Naive thymus-derived CD4-positive, alpha-beta T cell (primary cell): Measurements from ENCODE around the gene PAQR6. TPM values are rescaled to one million over a fixed set of nuclear protein-coding genes. Genes with fewer than 3 reads are reported as not detected.

ENCODE experiments used
- ATAC-seq: fragments of 150-1000 bp; cut with Tn5 transposase; 2 replicates; pipeline ENCODE4 v1.10.0; 2021; ENCODE audit warnings: mild to moderate bottlenecking, moderate library complexity
- CTCF ChIA-PET: fragments of 350-600 bp; sonication (Branson Sonifier 250); formaldehyde crosslinking; loops from one replicate; lab custom pipeline; 2021; ENCODE audit warnings: antibody characterized with exemption; lab: Charles Lee
- POLR2A ChIA-PET: fragments of 350-600 bp; sonication (Branson Sonifier 250); formaldehyde crosslinking; loops from one replicate; lab custom pipeline; 2021; ENCODE audit warnings: antibody characterized with exemption, inconsistent platforms; lab: Charles Lee
- DNase-seq, 9 donors: peaks; one replicate each; pipeline versions ENCODE4 v3.0.0 to v3.0.0-alpha.2; 2020 to 2022; ENCODE audit warnings: mixed read lengths in 1 of 9
- H3K27ac ChIP-seq: one replicate; pipeline ENCODE4 v1.7.0; 2013; ENCODE audit warnings: mild to moderate bottlenecking, low read depth, low read length, moderate library complexity
- H3K27me3 ChIP-seq, 2 donors: one replicate each; pipeline ENCODE4 v1.7.0; 2013; ENCODE audit warnings: low read length in 2 of 2, mild to moderate bottlenecking in 2 of 2, moderate library complexity in 2 of 2; ENCODE audit not compliant: control insufficient read depth in 2 of 2, insufficient read depth in 2 of 2
- H3K36me3 ChIP-seq, 3 experiments: 1 replicate in 2 of 3; 2 replicates in 1 of 3; pipeline ENCODE4 v1.7.0; 2013; ENCODE audit warnings: low read length in 3 of 3, mild to moderate bottlenecking in 3 of 3, moderate library complexity in 1 of 3; ENCODE audit not compliant: insufficient read depth in 3 of 3, control insufficient read depth in 2 of 3
- H3K4me1 ChIP-seq, 2 donors: one replicate each; pipeline ENCODE4 v1.7.0; 2013; ENCODE audit warnings: low read length in 2 of 2, mild to moderate bottlenecking in 2 of 2, moderate library complexity in 1 of 2; ENCODE audit not compliant: control insufficient read depth in 2 of 2, insufficient read depth in 2 of 2
- H3K4me3 ChIP-seq: 2 replicates; pipeline ENCODE4 v1.7.0; 2013; ENCODE audit warnings: mild to moderate bottlenecking, low read length
- H3K9me3 ChIP-seq, 3 experiments: 1 replicate in 2 of 3; 2 replicates in 1 of 3; pipeline ENCODE4 v1.7.0; 2013; ENCODE audit warnings: low read length in 3 of 3; ENCODE audit not compliant: control insufficient read depth in 2 of 3
- H3K27ac Mint-ChIP-seq, 9 donors: one replicate each; pipeline ENCODE4 v1.8.0; 2020 to 2022; ENCODE audit warnings: mixed read lengths in 9 of 9, mild to moderate bottlenecking in 8 of 9, moderate library complexity in 5 of 9, inconsistent platforms in 2 of 9
- H3K27me3 Mint-ChIP-seq, 5 donors: one replicate each; pipeline ENCODE4 v1.8.0; 2021 to 2022; ENCODE audit warnings: mixed read lengths in 5 of 5, mild to moderate bottlenecking in 1 of 5
- H3K36me3 Mint-ChIP-seq, 5 donors: one replicate each; pipeline ENCODE4 v1.8.0; 2020 to 2022; ENCODE audit warnings: mixed read lengths in 5 of 5, mild to moderate bottlenecking in 3 of 5, inconsistent platforms in 1 of 5
- H3K4me1 Mint-ChIP-seq, 7 donors: one replicate each; pipeline ENCODE4 v1.8.0; 2020 to 2022; ENCODE audit warnings: mixed read lengths in 7 of 7, mild to moderate bottlenecking in 3 of 7, inconsistent platforms in 1 of 7
- H3K4me3 Mint-ChIP-seq, 10 donors: one replicate each; pipeline ENCODE4 v1.8.0; 2020 to 2022; ENCODE audit warnings: mild to moderate bottlenecking in 10 of 10, mixed read lengths in 10 of 10, moderate library complexity in 6 of 10, inconsistent platforms in 2 of 10
- H3K9me3 Mint-ChIP-seq, 11 donors: one replicate each; pipeline ENCODE4 v1.8.0; 2020 to 2022; ENCODE audit warnings: mixed read lengths in 11 of 11, mild to moderate bottlenecking in 4 of 11, inconsistent platforms in 1 of 11, moderate library complexity in 1 of 11
- intact Hi-C, 2 donors: fragments of 100-400 bp; cut with micrococcal nuclease; formaldehyde crosslinking; loops; one replicate each; pipeline ENCODE4 v1.15.1; 2023
- polyA plus RNA-seq, 2 donors: library from polyadenylated mRNA; unstranded; fragments of 300-500 nt; fragmentation: Illumina TruSeq; gene quantifications; one replicate each; pipeline ENCODE4 v1.2.3, GENCODE V29; 2021
- total RNA-seq, 6 experiments: library from RNA in 5 of 6; stranded (reverse) in 5 of 6; gene quantifications; 1 replicate in 5 of 6; 2 replicates in 1 of 6; pipeline ENCODE4 v1.2.3 and lab custom pipeline; 2021 to 2026

Gene PAQR6
- total and polyA plus RNA-seq, 7 experiments from 2014 or later: 0.22 to 6.2 (median 2.6) TPM; not detected in 1

DNA sequence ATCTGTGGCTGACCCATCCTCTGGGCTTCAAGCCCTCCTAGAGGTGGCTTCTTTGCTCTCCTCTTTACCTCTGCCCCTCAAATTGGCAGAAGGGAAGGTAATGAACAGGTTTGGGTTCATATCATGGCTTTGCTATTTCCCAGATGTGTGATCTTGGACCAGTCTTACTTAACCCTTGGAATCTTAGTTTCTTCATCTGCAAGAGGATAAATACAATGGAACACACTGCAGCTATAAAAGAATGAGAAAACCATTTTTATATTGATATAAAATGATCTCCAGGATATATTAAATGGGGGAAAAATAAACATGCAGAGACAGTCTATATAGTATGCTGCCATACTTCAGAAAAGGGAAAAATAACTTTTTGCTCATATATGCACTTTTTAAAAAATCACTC lies 42.0 kb upstream of the PAQR6 start:
- ATAC-seq (no peak), DNase-seq (no peak)
- H3K27ac Mint-ChIP-seq: peak overlapping the region in 4 of 9 donors; percentile 12 to 38 (median 16)
- no peak overlapping the region for H3K27ac ChIP-seq
- peaks cover 0 to 31% (median 0%) of the 10 kb centered on the region in 3 experiments for H3K36me3 ChIP-seq
- H3K9me3 Mint-ChIP-seq: no peaks in the 10 kb centered on the region
- ChIA-PET CTCF (no interaction called here), POLR2A (no interaction called here)
- intact Hi-C loops: no loop called here
- H3K27me3 Mint-ChIP-seq: no peaks in the 10 kb centered on the region
- H3K36me3 Mint-ChIP-seq: peaks cover 0 to 12% (median 3%) of the 10 kb centered on the region in 5 donors
- H3K9me3 ChIP-seq: no peaks in the 10 kb centered on the region
- H3K4me3 Mint-ChIP-seq: no peak overlapping the region
- peaks cover 4 to 26% (median 14%) of the 10 kb centered on the region in 7 donors for H3K4me1 Mint-ChIP-seq
- H3K27me3 ChIP-seq: no peaks in the 10 kb centered on the region
- H3K4me1 ChIP-seq: peaks cover 4 to 5% of the 10 kb centered on the region in 2 donors
- no peak overlapping the region for H3K4me3 ChIP-seq

DNA sequence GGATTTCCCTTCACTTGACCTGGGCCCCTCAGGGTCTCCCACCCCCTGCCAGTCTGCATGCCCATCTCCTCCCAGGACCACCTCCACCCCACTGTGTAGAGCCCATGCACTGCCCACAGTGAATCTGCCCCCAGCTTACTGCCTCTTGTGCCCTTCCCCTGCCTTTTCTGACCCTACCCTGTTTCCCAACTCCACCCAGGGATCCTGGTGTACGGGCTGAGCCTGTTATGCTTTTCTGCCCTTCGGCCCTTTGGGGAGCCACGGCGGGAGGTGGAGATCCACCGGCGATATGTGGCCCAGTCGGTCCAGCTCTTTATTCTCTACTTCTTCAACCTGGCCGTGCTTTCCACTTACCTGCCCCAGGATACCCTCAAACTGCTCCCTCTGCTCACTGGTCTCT lies 38.2 kb upstream of the PAQR6 start:
- H3K4me3 Mint-ChIP-seq: peak overlapping the region in 1 of 10 donors; percentile 38
- Histone ChIP-seq H3K9me3 (no peaks in the 10 kb centered on the region), H3K4me1 (peaks cover 15 to 17% of the 10 kb centered on the region in 2 donors), H3K27ac (no peak overlapping the region), H3K4me3 (no peak overlapping the region), H3K27me3 (no peaks in the 10 kb centered on the region), H3K36me3 (peaks cover 0 to 11% (median 0%) of the 10 kb centered on the region in 3 experiments)
- DNase-seq: no peak
- H3K27me3 Mint-ChIP-seq: peaks cover 0 to 3% (median 0%) of the 10 kb centered on the region in 5 donors
- ChIA-PET CTCF (no interaction called here), POLR2A (no interaction called here)
- intact Hi-C loops: no loop called here
- no peaks in the 10 kb centered on the region for H3K9me3 Mint-ChIP-seq
- peaks cover 15 to 39% (median 30%) of the 10 kb centered on the region in 7 donors for H3K4me1 Mint-ChIP-seq
- H3K27ac Mint-ChIP-seq: no peak overlapping the region
- H3K36me3 Mint-ChIP-seq: peaks cover 0 to 15% (median 2%) of the 10 kb centered on the region in 5 donors
- ATAC-seq: no peak

DNA sequence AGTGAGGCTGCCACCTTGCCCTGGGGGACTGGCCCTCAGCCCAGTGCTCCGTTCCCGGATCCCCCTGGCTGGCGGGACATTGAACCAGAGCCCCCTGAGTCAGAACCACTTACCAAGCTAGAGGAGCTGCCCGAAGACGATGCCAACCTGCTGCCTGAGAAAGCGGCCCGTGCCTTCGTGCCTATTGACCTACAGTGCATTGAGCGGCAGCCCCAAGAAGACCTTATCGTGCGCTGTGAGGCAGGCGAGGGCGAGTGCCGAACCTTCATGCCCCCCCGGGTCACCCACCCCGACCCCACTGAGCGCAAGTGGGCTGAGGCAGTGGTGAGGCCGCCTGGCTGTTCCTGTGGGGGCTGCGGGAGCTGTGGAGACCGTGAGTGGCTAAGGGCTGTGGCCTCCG lies 37.6 kb upstream of the PAQR6 start:
- CTCF ChIA-PET: no interaction called here
- ATAC-seq (no peak), DNase-seq (no peak)
- POLR2A ChIA-PET: interaction anchor here (0.6 kb wide), 1 partner anchor 12 kb away, joined by 3 read pairs; no protein-coding TSS in a partner anchor
- H3K27ac ChIP-seq: no peak overlapping the region
- intact Hi-C loops: no loop called here
- H3K4me1 ChIP-seq: peaks cover 15 to 22% of the 10 kb centered on the region in 2 donors
- Mint-ChIP-seq H3K27me3 (peaks cover 0 to 3% (median 0%) of the 10 kb centered on the region in 5 donors), H3K4me3 (no peak overlapping the region), H3K36me3 (peaks cover 0 to 15% (median 2%) of the 10 kb centered on the region in 5 donors), H3K27ac (peak overlapping the region in 1 of 9 donors; percentile 42), H3K4me1 (peaks cover 22 to 45% (median 32%) of the 10 kb centered on the region in 7 donors), H3K9me3 (no peaks in the 10 kb centered on the region)
- peaks cover 0 to 11% (median 0%) of the 10 kb centered on the region in 3 experiments for H3K36me3 ChIP-seq
- no peaks in the 10 kb centered on the region for H3K9me3 ChIP-seq
- no peak overlapping the region for H3K4me3 ChIP-seq
- no peaks in the 10 kb centered on the region for H3K27me3 ChIP-seq

DNA sequence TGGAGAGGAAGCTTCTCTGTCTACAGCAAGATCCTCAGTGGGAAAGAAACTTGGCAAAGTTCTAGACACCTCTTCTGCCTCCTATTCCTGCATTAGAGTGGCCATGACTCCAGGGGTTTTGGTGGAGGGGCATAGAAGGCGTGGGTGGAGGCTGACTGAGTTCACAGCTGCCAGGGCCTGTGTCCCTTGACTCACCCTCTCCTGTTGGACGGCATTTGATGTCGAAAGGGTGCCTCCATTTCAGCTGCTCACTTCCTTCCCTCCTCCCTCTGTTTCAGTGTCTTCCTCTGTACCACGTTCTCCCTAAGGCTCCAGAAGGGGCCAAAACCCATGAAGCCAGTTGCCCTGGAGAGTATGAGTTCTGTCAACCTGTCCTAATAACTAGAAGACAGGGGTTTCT lies 36.9 kb upstream of the PAQR6 start:
- H3K27me3 Mint-ChIP-seq: peaks cover 0 to 3% (median 0%) of the 10 kb centered on the region in 5 donors
- DNase-seq (no peak), ATAC-seq (no peak)
- H3K4me3 Mint-ChIP-seq: peak overlapping the region in 5 of 10 donors; percentile 5 to 63 (median 32)
- H3K4me1 Mint-ChIP-seq: peaks cover 28 to 50% (median 35%) of the 10 kb centered on the region in 7 donors
- peaks cover 15 to 22% of the 10 kb centered on the region in 2 donors for H3K4me1 ChIP-seq
- no peaks in the 10 kb centered on the region for H3K9me3 ChIP-seq
- H3K9me3 Mint-ChIP-seq: no peaks in the 10 kb centered on the region
- H3K4me3 ChIP-seq: no peak overlapping the region
- ChIA-PET CTCF (interaction anchor here (1.6 kb wide), 1 partner anchor 11 kb away, joined by 3 read pairs; the partner anchor contains the start of gene GLMP), POLR2A (interaction anchor here (0.6 to 3.4 kb wide), 2 partner anchors 10 to 13 kb away, joined by 3 to 26 read pairs; partner anchors contain the start of gene GLMP)
- H3K27me3 ChIP-seq: no peaks in the 10 kb centered on the region
- no peak overlapping the region for H3K27ac Mint-ChIP-seq
- peaks cover 0 to 13% (median 2%) of the 10 kb centered on the region in 5 donors for H3K36me3 Mint-ChIP-seq
- H3K36me3 ChIP-seq: peaks cover 0 to 11% (median 4%) of the 10 kb centered on the region in 3 experiments
- intact Hi-C loops: no loop called here
- no peak overlapping the region for H3K27ac ChIP-seq

DNA sequence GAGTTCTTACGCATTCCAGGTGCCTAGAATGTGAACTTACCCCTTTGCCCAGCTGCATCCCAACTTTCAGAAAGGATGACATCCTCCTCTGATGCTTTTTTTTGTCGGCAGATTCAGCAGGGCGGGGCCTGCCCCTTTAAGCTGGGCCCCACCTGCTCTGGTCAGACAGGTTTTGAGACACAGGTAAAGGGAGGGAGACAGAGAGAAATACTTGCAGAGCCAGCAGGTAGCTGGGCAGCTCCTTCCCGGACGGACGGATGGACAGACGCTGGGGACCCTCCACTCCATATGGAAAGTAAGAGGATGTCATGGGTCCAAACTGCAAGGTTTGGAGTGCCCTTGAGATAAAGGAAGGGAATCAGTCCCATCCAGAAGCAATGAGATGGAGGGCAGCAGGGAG lies 36.3 kb upstream of the PAQR6 start, which contains the start of gene TMEM79:
TMEM79 (plus strand) TSS at position 214 of the 400 bp plus-strand sequence. CDS start 902 bp downstream, outside the sequence.
- peaks cover 29 to 51% (median 35%) of the 10 kb centered on the region in 7 donors for H3K4me1 Mint-ChIP-seq
- H3K4me3 ChIP-seq: peak within 1 kb of the TSS; percentile 93

DNA sequence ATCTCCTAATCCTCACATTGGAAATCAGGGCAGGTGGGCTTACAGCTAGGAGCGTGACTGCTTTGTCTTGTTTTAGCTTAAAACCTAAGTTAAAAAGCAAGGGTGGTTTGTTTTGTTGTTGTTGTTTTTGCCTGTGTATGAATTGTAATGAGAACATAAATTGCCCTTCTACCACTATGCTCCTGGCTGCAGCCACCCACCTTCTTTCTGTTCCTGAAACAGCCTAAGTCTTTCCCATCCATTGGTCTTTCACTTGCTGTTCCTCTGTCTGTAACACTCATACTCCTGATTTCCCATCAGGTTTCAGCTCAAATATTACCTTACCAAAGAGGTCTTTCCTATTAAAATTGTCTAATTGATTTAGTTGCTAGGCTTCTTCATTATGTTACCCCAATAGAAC lies 35.7 kb upstream of the PAQR6 start:
- ATAC-seq (no peak), DNase-seq (no peak)
- Histone ChIP-seq H3K4me1 (peaks cover 15 to 22% of the 10 kb centered on the region in 2 donors), H3K27me3 (no peaks in the 10 kb centered on the region), H3K36me3 (peaks cover 2 to 11% (median 5%) of the 10 kb centered on the region in 3 experiments), H3K9me3 (no peaks in the 10 kb centered on the region), H3K4me3 (peak overlapping the region; percentile 93), H3K27ac (peak overlapping the region; percentile 89)
- ChIA-PET POLR2A (interaction anchor here (0.6 to 3.8 kb wide), 10 partner anchors 8 to 218 kb away, joined by 3 to 28 read pairs (median 4); partner anchors contain the start of genes GLMP, MEF2D, PMF1 and SLC25A44), CTCF (interaction anchor here (0.6 to 1.6 kb wide), 4 partner anchors 12 to 102 kb away, joined by 3 to 5 read pairs (median 3); partner anchors contain the start of gene GLMP)
- H3K4me1 Mint-ChIP-seq: peaks cover 29 to 51% (median 35%) of the 10 kb centered on the region in 7 donors
- intact Hi-C loops: loop anchor here (1.0 to 2.0 kb wide), 4 partner anchors 53 to 483 kb away; partner anchors contain the start of genes KHDC4 (in 1 of the 2) and PRCC (in 1 of the 2)
- H3K4me3 Mint-ChIP-seq: peak overlapping the region; percentile 85 to 99 (median 94)
- peak overlapping the region; percentile 27 to 96 (median 92) for H3K27ac Mint-ChIP-seq
- peaks cover 0 to 9% (median 2%) of the 10 kb centered on the region in 5 donors for H3K36me3 Mint-ChIP-seq
- H3K27me3 Mint-ChIP-seq: peaks cover 0 to 3% (median 0%) of the 10 kb centered on the region in 5 donors
- no peaks in the 10 kb centered on the region for H3K9me3 Mint-ChIP-seq

More for the DNA sequence above, 36.3 kb upstream of the PAQR6 start, which contains the start of gene TMEM79:
- peak within 1 kb of the TSS; percentile 89 for H3K27ac ChIP-seq
- DNase-seq (no peak), ATAC-seq (no peak)
- Mint-ChIP-seq H3K36me3 (peaks cover 0 to 10% (median 0%) of the 10 kb centered on the region in 5 donors), H3K27ac (peak within 1 kb of the TSS; percentile 89 to 98 (median 95)), H3K9me3 (no peaks in the 10 kb centered on the region), H3K4me3 (peak within 1 kb of the TSS; percentile 85 to 99 (median 94)), H3K27me3 (peaks cover 0 to 3% (median 0%) of the 10 kb centered on the region in 5 donors)
- POLR2A ChIA-PET: interaction anchor here (1.6 to 3.4 kb wide), 4 partner anchors 8 to 217 kb away, joined by 3 to 26 read pairs (median 6); partner anchors contain the start of genes GLMP, MEF2D and SLC25A44
- H3K27me3 ChIP-seq: no peaks in the 10 kb centered on the region
- H3K36me3 ChIP-seq: peaks cover 0 to 8% (median 5%) of the 10 kb centered on the region in 3 experiments
- CTCF ChIA-PET: interaction anchor here (1.6 kb wide), 1 partner anchor 11 kb away, joined by 3 read pairs; the partner anchor contains the start of gene GLMP
- no peaks in the 10 kb centered on the region for H3K9me3 ChIP-seq
- peaks cover 15 to 22% of the 10 kb centered on the region in 2 donors for H3K4me1 ChIP-seq
- intact Hi-C loops: no loop called here
